Breast epithelium (tissue), 3 donors: ENCODE measurements around the gene SIK3.

Experiments used
- CTCF ChIP-seq, 3 donors: fragments of 450-650 bp; IDR thresholded peaks; one replicate each; pipeline ENCODE4 v1.5.1; 2016 to 2017; ENCODE audit warnings: antibody characterized with exemption in 3 of 3, mild to moderate bottlenecking in 3 of 3, moderate library complexity in 3 of 3
- POLR2A ChIP-seq: fragments of 450-650 bp; IDR thresholded peaks from one replicate; pipeline ENCODE4 v1.6.1; 2016; ENCODE audit warnings: antibody characterized with exemption, mild to moderate bottlenecking, moderate library complexity

GRCh38 chr11:117128289-117128688 lies 30.1 kb upstream of the SIK3 start:
- TF ChIP-seq CTCF (IDR thresholded peaks at IDR 0.05) (no peak), POLR2A (no peak)
